ENCODE measurements around the gene FRMPD1.

- TF ChIP-seq, protein P1, sequence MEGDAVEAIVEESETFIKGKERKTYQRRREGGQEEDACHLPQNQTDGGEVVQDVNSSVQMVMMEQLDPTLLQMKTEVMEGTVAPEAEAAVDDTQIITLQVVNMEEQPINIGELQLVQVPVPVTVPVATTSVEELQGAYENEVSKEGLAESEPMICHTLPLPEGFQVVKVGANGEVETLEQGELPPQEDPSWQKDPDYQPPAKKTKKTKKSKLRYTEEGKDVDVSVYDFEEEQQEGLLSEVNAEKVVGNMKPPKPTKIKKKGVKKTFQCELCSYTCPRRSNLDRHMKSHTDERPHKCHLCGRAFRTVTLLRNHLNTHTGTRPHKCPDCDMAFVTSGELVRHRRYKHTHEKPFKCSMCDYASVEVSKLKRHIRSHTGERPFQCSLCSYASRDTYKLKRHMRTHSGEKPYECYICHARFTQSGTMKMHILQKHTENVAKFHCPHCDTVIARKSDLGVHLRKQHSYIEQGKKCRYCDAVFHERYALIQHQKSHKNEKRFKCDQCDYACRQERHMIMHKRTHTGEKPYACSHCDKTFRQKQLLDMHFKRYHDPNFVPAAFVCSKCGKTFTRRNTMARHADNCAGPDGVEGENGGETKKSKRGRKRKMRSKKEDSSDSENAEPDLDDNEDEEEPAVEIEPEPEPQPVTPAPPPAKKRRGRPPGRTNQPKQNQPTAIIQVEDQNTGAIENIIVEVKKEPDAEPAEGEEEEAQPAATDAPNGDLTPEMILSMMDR (IDR thresholded peaks at IDR 0.05; ENCODE audit: insufficient read depth, low read depth, low read length) = no peak
- TF ChIP-seq EZH2 (IDR thresholded peaks at IDR 0.05; ENCODE audit: insufficient read depth, low read length) = no peak
Measured at GRCh38 chr9:37746448-37747270, 95.9 kb downstream of the FRMPD1 start.
